IPS-18c (cell line): Measurements from ENCODE around the gene HSD17B2.

ENCODE experiments used
- H3K4me3 ChIP-seq: 2 replicates; pipeline ENCODE4 v1.7.0; 2013; ENCODE audit warnings: low read depth, mild to moderate bottlenecking, low read length, moderate library complexity; ENCODE audit not compliant: insufficient read depth
- H3K9me3 ChIP-seq: one replicate; pipeline ENCODE4 v1.6.1; 2013; ENCODE audit warnings: mild to moderate bottlenecking, low read length, moderate library complexity; ENCODE audit not compliant: control insufficient read depth, insufficient read depth

The HSD17B2 gene

GRCh38 chr16:82061861-82062525 lies 26.9 kb downstream of the HSD17B2 start:
- Histone ChIP-seq H3K9me3 (no peaks in the 10 kb centered on the region), H3K4me3 (no peak overlapping the region)

GRCh38 chr16:82062645-82063058 lies 27.6 kb downstream of the HSD17B2 start:
- Histone ChIP-seq H3K4me3 (no peak overlapping the region), H3K9me3 (no peaks in the 10 kb centered on the region)

- H3K4me3 ChIP-seq, result no peak overlapping the region
- H3K9me3 ChIP-seq, result no peaks in the 10 kb centered on the region
Observed at GRCh38 chr16:82063456-82064082, 28.5 kb downstream of the HSD17B2 start.

GRCh38 chr16:82067042-82067803 lies 32.2 kb downstream of the HSD17B2 start:
- Histone ChIP-seq H3K4me3 (no peak overlapping the region), H3K9me3 (no peaks in the 10 kb centered on the region)

GRCh38 chr16:82067804-82068325 lies 32.8 kb downstream of the HSD17B2 start:
- no peaks in the 10 kb centered on the region for H3K9me3 ChIP-seq
- H3K4me3 ChIP-seq, result no peak overlapping the region

- H3K4me3 ChIP-seq, result no peak overlapping the region
- H3K9me3 ChIP-seq, result no peaks in the 10 kb centered on the region
Observed at GRCh38 chr16:82070656-82071369, 35.8 kb downstream of the HSD17B2 start.

- no peaks in the 10 kb centered on the region for H3K9me3 ChIP-seq
- no peak overlapping the region for H3K4me3 ChIP-seq
Observed at GRCh38 chr16:82071421-82071820, 36.4 kb downstream of the HSD17B2 start.

DNA sequence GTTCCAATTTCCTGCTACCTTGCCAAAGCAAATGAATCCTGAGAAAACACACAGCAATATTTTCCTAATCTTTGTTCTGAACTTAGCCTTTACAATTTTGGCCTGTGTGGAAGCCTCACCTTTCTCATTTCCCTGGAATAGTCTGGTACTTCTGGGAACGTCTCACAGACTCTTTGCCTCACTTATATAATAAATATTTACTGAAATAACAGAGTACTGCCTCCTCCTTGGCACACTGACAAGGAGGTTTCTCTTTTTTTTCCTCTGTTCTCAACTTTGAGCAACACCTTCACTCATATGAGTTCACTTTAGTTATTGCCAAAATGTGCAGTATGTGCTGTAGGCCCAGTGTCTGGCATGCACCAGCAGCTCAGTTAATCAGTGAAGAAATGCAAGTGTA lies 37.3 kb downstream of the HSD17B2 start:
- Histone ChIP-seq H3K4me3 (no peak overlapping the region), H3K9me3 (no peaks in the 10 kb centered on the region)

DNA sequence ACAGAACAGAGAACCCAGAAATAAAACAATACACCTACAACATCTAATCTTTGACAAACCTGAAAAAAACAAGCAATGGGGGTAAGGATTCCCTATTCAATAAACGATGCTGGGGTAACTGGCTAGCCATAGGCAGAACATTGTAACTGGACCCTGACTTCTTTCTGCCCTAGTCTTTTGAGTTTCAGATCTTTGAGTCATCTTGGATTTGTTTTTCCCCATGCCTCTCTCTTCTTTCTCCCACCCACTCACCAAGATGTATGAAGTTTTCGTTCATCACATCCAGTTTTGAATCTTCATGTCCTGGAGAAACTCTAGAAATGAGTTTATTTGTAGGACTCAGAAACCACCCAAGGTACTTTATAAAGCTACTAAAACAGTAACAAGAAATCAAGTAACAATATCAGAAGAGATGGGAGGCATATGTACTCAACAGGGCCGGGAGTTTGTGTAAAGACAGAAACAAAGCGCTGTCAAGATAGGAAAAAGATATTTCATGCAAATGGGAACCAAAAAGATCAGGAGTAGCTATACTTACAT lies 39.0 kb downstream of the HSD17B2 start:
- no peaks in the 10 kb centered on the region for H3K9me3 ChIP-seq
- no peak overlapping the region for H3K4me3 ChIP-seq

DNA sequence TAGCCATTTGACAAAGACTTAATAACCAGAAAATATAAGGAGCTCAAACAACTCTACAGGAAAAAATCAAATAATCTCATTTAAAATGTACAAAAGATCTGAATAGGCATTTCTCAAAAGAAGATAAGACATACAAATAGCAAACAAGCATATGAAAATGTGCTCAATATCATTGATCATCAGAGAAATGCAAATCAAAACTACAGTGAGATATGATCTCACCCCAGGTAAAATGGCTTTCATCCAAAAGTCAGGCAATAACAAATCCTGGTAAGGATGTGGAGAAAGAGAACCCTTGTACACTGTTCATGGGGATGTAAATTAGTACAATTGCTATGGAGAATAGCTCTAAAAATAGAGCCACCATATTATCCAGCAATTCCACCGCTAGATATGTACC lies 43.1 kb downstream of the HSD17B2 start:
- Histone ChIP-seq H3K4me3 (no peak overlapping the region), H3K9me3 (no peaks in the 10 kb centered on the region)

- Histone ChIP-seq H3K9me3 (no peaks in the 10 kb centered on the region), H3K4me3 (no peak overlapping the region)
Observed at GRCh38 chr16:82079892-82080291, 44.8 kb downstream of the HSD17B2 start.

GRCh38 chr16:82081264-82081663 lies 46.2 kb downstream of the HSD17B2 start:
- Histone ChIP-seq H3K4me3 (no peak overlapping the region), H3K9me3 (no peaks in the 10 kb centered on the region)

DNA sequence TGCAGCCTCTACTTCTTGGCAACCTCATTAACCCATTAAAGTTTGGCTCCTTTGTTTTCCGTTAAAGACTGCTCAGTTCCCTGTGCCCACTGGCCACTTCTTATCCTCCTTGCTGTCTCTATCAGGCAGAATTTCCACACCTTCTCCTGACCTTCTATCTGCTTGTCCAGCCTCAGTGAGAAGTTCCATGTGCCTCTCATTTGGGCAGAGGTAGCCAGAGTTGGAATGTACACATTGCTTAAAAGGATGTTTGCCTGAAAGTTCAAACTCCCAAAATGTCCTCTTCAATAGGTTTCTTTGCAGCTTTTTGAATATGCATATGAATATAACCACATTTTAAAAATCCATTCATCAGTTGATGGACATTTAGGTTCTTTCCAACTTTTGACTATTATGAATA lies 47.0 kb downstream of the HSD17B2 start:
- H3K4me3 ChIP-seq, result no peak overlapping the region
- no peaks in the 10 kb centered on the region for H3K9me3 ChIP-seq

DNA sequence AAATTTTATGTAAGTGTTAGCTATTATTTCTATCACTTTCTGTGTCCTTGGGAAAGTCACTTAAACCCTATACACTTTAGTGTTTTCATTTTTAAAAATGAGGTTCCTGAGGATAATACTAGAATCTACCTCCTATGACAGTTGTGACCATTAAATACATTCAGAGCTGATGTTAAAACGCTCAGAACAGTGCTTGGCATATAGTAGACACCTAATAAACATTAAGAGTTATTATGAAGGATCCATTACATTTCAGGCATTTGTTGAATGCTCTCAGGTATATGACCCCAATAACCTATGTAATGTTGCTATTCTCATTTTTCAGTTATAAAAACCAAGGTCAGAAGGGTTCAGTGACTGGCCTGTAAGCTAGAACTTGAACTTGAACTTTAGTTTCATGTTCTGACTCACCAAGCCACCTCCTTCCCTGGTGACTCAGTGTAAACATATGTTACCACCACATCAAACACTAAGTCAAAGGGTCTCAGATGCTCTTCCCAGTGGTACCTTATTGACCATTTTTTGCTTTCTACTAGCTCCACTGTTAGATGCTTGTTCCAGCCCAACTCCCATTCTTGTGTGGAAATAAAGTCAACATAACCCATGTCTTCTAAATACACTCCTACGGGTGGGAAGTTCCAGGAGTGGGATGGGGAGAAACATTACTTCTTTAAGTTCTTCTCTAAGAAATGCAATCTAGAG lies 47.6 kb downstream of the HSD17B2 start:
- Histone ChIP-seq H3K9me3 (no peaks in the 10 kb centered on the region), H3K4me3 (no peak overlapping the region)

- no peaks in the 10 kb centered on the region for H3K9me3 ChIP-seq
- H3K4me3 ChIP-seq, result no peak overlapping the region
Observed at GRCh38 chr16:82083710-82084353, 48.8 kb downstream of the HSD17B2 start.

- no peak overlapping the region for H3K4me3 ChIP-seq
Observed at GRCh38 chr16:82085011-82085779, 50.1 kb downstream of the HSD17B2 start.

More at GRCh38 chr16:82085011-82085779, 50.1 kb downstream of the HSD17B2 start:
- H3K9me3 ChIP-seq, result no peaks in the 10 kb centered on the region
